ENCODE data around the gene RNF207.
"Not testable (repeated sequence)": the region's sequence is repeated elsewhere in the genome, so short reads cannot be mapped to it uniquely, and the experiment has no call there.

RNF207 gene

DNA sequence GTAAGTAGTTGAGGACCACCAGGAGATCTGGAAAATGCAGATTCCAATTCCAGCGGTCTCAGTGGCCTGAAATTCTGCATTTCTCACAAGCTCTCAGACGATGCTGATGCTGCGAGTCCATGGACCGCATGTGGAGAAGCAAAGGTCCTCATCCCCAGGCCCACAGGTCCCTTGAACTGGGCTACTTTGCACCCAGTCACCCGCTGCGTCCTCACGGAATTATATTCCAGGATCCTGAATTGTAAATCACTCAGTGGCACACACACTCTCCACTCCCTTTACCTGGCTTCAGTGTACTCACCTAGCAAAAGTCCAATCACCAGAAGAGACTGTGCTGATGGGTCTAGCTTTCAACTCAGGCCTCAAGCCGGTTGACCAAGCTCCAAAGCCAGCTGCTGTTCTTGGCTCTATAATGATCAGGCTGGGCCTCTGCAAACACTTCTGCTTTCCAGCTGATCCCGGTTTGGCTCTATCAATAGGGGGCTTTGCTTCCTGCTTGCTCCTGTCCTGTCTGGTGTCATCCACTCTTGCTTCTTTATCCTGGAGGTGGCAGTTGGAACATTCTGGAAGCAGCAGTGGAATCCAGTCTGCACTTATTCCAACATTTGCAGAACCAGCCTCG is 5.6 kb upstream of the RNF207 start:
- DNase-seq (ENCODE audit: low read depth in 2 of 2) = no peak

- DNase-seq (ENCODE audit: low read depth in 2 of 2) = no peak
These were observed 3.7 kb upstream of the RNF207 start for GRCh38 chr1:6202256-6202655.

DNA sequence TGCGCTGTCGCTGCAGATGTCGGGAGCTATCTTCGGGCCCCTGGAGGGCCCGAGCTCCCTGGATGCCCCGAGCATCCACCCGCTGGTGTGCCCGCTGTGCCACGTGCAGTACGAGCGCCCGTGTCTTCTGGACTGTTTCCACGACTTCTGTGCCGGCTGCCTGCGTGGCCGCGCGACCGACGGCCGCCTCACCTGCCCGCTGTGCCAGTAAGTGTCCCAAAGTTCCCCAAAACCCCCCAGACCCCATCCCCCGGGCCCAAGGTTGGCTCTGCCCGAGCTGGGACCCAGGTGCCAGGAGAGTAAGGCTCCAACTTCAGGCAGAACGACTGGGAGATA is 569 bp downstream of the RNF207 start:
- no peak for DNase-seq (ENCODE audit: low read depth in 2 of 2)

- no peak for DNase-seq (ENCODE audit: low read depth in 2 of 2)
These were observed 1.4 kb downstream of the RNF207 start for GRCh38 chr1:6207075-6207885.

- DNase-seq (ENCODE audit: low read depth in 2 of 2) = no peak
These were observed 2.0 kb downstream of the RNF207 start for GRCh38 chr1:6207921-6208320.

DNA sequence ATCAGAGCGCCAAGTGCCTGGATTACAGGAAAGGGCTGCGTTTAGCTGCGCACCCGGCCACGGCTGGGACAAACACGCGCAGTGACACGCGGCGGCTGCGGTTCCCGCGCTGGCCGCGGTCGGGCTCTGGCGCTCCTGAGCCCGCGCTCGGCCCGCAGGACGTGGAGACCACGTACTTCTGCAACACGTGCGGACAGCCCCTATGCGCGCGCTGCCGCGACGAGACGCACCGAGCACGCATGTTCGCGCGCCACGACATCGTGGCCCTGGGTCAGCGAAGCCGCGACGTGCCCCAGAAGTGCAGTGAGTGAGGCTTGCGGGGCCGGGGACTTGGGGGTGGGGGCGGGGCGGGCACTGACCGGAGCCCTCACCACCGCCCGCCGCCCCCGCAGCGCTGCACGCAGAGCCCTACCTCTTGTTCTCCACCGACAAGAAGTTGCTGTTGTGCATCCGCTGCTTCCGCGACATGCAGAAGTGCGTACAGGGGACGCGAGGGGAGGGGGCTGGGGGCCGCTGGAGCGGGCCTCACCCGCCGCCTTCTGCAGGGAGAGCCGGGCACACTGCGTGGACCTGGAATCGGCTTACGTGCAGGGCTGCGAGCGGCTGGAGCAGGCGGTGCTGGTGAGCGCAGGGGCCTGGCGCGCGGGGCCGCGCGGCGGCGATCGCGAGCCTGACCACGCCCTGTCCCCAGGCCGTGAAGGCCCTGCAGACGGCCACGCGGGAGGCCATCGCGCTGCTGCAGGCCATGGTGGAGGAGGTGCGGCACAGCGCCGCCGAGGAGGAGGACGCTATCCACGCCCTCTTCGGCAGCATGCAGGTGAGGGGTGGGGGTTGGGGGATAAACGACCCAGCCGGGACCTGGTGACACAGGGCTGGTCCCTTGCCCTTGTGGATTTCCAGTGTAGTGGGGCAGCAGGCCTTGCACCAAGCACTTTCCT is 3.1 kb downstream of the RNF207 start:
- peak; percentile 13 to 15 for DNase-seq (ENCODE audit: low read depth in 2 of 2)

DNA sequence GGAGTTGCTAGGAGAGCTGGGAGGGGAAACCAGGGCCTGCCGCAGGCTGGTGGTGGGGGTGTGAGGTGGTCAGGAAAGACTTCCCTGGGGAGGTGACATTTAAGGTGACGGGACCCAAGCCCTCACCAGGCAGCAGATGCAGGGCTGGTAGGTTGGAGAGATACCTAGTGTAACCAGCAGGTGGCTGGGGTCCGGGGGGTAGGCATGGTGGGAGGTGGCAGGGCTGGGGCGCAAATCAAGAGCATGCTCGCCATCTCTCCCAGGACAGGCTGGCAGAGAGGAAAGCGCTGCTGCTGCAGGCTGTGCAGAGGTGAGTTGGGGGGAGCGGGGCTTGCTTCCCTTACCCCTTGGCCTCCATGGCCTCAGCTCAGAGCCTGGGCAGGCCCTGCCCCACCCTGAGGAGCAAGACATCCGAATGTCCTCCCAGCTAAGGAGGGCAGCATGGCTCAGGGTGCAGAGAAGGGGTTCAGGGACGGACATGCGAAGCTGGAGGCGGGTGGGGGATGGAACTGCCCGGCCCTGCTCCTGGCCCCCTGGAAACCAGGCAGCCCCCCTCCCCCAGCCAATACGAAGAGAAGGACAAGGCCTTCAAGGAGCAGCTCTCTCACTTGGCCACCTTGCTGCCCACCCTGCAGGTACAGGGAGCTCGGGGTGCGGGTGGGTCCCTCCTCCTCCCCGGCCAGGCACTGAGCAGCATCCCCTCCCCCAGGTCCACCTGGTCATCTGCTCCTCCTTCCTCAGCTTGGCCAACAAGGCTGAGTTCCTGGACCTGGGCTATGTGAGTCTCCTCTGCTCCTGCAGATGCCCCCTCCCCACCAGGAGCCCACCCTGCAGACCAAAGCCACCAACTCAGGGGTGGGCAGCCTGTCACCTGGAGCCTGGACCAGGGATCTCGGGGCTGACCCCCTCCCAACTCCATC is 4.0 kb downstream of the RNF207 start:
- no peak for DNase-seq (ENCODE audit: low read depth in 2 of 2)

GRCh38 chr1:6210591-6211355 is 4.9 kb downstream of the RNF207 start:
- DNase-seq (ENCODE audit: low read depth in 2 of 2) = no peak

- no peak for DNase-seq (ENCODE audit: low read depth in 2 of 2)
These were observed 5.8 kb downstream of the RNF207 start for GRCh38 chr1:6211731-6212130.

- DNase-seq (ENCODE audit: low read depth in 2 of 2) = no peak
These were observed 6.5 kb downstream of the RNF207 start for GRCh38 chr1:6212193-6212959.

- DNase-seq (ENCODE audit: low read depth in 2 of 2) = no peak
These were observed 12.7 kb downstream of the RNF207 start for GRCh38 chr1:6218375-6219164.

DNA sequence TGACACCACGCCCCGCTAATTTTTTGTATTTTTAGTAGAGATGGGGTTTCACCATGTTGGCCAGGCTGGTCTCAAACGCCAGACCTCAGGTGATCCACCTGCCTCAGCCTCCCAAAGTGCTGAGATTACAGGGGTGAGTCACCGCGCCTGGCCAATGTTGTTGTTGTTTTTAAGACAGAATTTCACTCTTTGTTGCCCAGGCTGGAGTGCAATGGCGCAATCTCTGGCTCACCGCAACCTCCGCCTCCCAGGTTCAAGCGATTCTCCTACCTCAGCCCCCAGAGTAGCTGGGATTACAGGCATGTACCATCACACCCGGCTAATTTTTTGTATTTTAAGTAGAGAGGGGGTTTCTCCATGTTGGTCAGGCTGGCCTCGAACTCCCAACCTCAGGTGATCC is 13.7 kb downstream of the RNF207 start:
- DNase-seq (ENCODE audit: low read depth in 2 of 2) = not testable (repeated sequence)

GRCh38 chr1:6220236-6220635 is 14.3 kb downstream of the RNF207 start:
- no peak for DNase-seq (ENCODE audit: low read depth in 2 of 2)

- DNase-seq (ENCODE audit: low read depth in 2 of 2) = no peak
These were observed 15.4 kb downstream of the RNF207 start for GRCh38 chr1:6221210-6221784.

DNA sequence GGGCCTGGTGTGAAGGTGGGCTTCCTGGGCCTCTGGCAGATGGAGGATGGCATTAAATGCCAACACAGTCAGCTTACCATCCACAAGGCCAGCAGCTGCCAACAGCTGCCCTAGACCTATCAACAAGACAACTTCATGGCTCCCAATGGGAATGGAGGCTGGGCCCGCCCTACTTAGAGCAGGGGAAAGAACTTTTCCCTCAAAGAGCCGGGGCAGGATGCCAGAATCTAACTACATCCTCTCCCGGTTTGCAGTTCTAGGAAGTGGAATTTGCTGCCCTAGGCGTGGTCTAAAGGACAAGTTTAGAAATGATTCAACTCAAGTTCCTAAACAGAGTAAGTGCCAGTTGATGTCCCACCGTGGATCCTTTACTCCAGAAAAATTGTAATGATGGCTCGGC is 16.7 kb downstream of the RNF207 start:
- no peak for DNase-seq (ENCODE audit: low read depth in 2 of 2)

DNA sequence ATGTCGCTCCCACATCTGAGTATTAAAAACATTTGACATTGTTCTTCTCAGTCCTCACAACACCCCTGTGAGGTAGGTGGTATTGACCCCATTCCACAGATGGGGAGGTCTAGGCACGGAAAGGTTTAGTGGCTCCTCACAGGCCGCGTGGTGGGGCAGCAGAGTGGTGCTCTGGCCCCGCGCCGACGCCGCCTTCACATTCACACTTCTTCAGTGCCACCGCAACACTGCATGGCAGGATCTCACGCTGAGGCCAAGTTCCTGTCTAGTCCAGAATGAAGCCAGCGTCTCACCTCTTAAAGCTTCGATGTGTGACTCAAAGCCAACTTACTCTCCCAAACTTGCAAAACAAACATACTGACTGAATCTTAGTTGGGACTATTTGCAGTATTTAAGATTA is 17.7 kb downstream of the RNF207 start:
- DNase-seq (ENCODE audit: low read depth in 2 of 2) = no peak

DNA sequence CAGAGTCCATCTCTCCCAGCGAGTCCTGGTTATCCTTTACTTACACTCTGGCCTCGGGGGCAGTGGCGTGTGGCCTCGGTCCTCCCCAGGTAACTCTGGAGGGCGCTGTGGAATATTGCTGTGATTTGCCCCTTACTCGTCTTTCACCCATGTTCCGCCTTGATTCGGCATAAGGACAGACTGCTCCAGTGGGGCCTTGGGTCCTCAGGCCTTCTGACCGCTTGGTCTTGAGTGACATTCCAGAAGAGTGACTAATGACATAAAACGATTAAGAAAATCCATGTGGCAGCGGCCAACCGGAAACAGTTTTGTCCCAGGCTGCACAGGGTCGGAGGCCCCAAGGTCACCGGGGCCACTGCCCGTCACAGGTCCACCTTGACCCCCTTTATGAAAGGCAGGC is 18.8 kb downstream of the RNF207 start:
- DNase-seq (ENCODE audit: low read depth in 2 of 2) = no peak

DNA sequence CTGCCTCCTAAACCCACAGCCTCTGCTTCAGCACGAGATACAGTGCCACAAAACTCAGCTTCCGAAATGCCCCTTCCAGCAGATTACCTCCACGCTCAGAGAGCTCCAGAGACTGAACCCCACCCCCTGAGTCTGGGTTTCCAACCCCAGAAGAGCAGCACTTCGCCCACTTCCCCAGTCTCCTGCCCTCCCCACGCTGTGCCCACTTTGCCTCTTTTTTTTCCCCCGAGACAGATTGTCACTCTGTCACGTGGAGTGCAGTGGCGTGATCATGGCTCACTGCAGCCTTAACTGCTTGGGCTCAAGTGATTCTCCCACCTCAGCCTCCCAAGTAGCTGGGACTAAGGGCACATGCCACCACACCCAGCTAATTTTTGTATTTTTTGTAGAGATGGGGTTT is 19.7 kb downstream of the RNF207 start:
- no peak for DNase-seq (ENCODE audit: low read depth in 2 of 2)

DNA sequence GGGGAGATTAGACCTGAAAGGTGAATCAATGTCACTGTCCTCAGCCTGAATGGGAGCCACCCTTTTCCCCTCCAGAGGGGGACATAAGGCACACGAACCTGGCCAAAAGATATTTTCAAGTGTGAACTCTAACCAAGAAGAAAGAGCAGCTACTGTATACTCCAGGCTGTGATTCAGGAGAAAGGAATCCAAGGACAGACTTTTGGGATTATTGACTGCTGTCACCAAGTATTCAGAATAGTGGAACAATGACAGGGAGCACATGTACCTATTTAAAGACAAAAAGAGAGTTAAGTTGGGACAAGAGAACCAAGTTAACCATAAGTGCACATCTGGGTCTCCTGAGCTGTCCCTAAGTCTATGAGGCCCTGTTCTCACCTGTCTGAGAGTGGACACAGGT is 27.5 kb downstream of the RNF207 start:
- DNase-seq (ENCODE audit: low read depth in 2 of 2) = no peak
